Muscle of leg (tissue), 11 donors: ENCODE data around the gene MAGOHB. TPM values are rescaled to one million over a fixed set of nuclear protein-coding genes. Genes with fewer than 3 reads are reported as not detected.
"Not testable (repeated sequence)": the region's sequence is repeated elsewhere in the genome, so short reads cannot be mapped to it uniquely, and the experiment has no call there.

Experiments used
- DNase-seq: peaks from one replicate; pipeline ENCODE4 v3.0.0; 2013
- H3K27ac ChIP-seq: one replicate; pipeline ENCODE4 v1.5.1; 2013; ENCODE audit warnings: mild to moderate bottlenecking, low read length, control low read depth
- H3K27me3 ChIP-seq: one replicate; pipeline ENCODE4 v1.6.1; 2013; ENCODE audit warnings: low read length; ENCODE audit not compliant: control insufficient read depth, insufficient read depth
- H3K36me3 ChIP-seq: one replicate; pipeline ENCODE4 v1.6.1; 2013; ENCODE audit warnings: low read length; ENCODE audit not compliant: control insufficient read depth, insufficient read depth
- H3K4me1 ChIP-seq: one replicate; pipeline ENCODE4 v1.6.1; 2013; ENCODE audit warnings: low read length; ENCODE audit not compliant: control insufficient read depth, insufficient read depth
- H3K4me3 ChIP-seq: one replicate; pipeline ENCODE4 v1.5.1; 2013; ENCODE audit warnings: low read length, control low read depth
- H3K9me3 ChIP-seq: replicated peaks from 2 replicates; pipeline ENCODE4 v1.6.1; 2013; ENCODE audit warnings: low read depth, low read length; ENCODE audit not compliant: control insufficient read depth
- WGBS: methylation state at CpG from one replicate; pipeline ENCODE4 v1.1.5; 2013; ENCODE audit warnings: missing lambda C conversion rate; ENCODE audit not compliant: insufficient coverage; 5-methylcytosine and 5-hydroxymethylcytosine counted together
- polyA plus RNA-seq, 8 donors: library from polyadenylated mRNA; unstranded; fragments of 120-200 nt; gene quantifications; one replicate each; pipeline versions ENCODE4 v1.2.1 to v1.2.3, GENCODE V29; 2013; ENCODE audit warnings: inconsistent platforms in 1 of 8, low replicate concordance in 1 of 8; ENCODE audit not compliant: insufficient read length in 8 of 8, insufficient read depth in 1 of 8
- total RNA-seq: library from RNA; stranded (reverse); fragments of 120-200 nt; gene quantifications from one replicate; pipeline ENCODE4 v1.2.4, GENCODE V29; 2013

MAGOHB gene
- total and polyA plus RNA-seq, 9 donors, result 23.7 to 37.9 (median 26.9) TPM

GRCh38 chr12:10617863-10618262 is 4.5 kb upstream of the MAGOHB start:
- WGBS, result 53% methylated on average over 3 of the region's 6 CpGs

GRCh38 chr12:10615532-10615931 is 2.1 kb upstream of the MAGOHB start:
- Histone ChIP-seq H3K27ac (no peak overlapping the region), H3K36me3 (peaks cover 4% of the 10 kb centered on the region), H3K9me3 (no peaks in the 10 kb centered on the region), H3K27me3 (peaks cover 3% of the 10 kb centered on the region), H3K4me3 (no peak overlapping the region), H3K4me1 (peaks cover 7% of the 10 kb centered on the region)
- no CpG with 5 or more reads among the region's 4 CpGs for WGBS
- DNase-seq, result no peak

More at GRCh38 chr12:10617863-10618262, 4.5 kb upstream of the MAGOHB start:
- peaks cover 3% of the 10 kb centered on the region for H3K27me3 ChIP-seq
- H3K9me3 ChIP-seq, result no peaks in the 10 kb centered on the region
- H3K4me3 ChIP-seq, result no peak overlapping the region
- no peaks in the 10 kb centered on the region for H3K36me3 ChIP-seq
- no peak for DNase-seq
- no peak overlapping the region for H3K27ac ChIP-seq
- H3K4me1 ChIP-seq, result no peaks in the 10 kb centered on the region

GRCh38 chr12:10614056-10614370 is 604 bp upstream of the MAGOHB start:
- Histone ChIP-seq H3K27me3 (no peaks in the 10 kb centered on the region), H3K4me3 (peak overlapping the region; percentile 93), H3K9me3 (no peaks in the 10 kb centered on the region), H3K36me3 (peaks cover 4% of the 10 kb centered on the region), H3K27ac (peak overlapping the region; percentile 92), H3K4me1 (peaks cover 7% of the 10 kb centered on the region)
- WGBS, result no CpG with 5 or more reads among the region's 4 CpGs
- DNase-seq, result no peak

- no peaks in the 10 kb centered on the region for H3K27me3 ChIP-seq
- peaks cover 7% of the 10 kb centered on the region for H3K4me1 ChIP-seq
- H3K4me3 ChIP-seq, result peak overlapping the region; percentile 93
- DNase-seq, result no peak
- H3K36me3 ChIP-seq, result peaks cover 4% of the 10 kb centered on the region
- H3K27ac ChIP-seq, result peak overlapping the region; percentile 95
- H3K9me3 ChIP-seq, result no peaks in the 10 kb centered on the region
- 0% methylated on average over 1 of the region's 6 CpGs for WGBS
Measured at GRCh38 chr12:10612984-10613348, 443 bp downstream of the MAGOHB start.

GRCh38 chr12:10612110-10612509 is 1.3 kb downstream of the MAGOHB start:
- Histone ChIP-seq H3K9me3 (no peaks in the 10 kb centered on the region), H3K36me3 (peaks cover 7% of the 10 kb centered on the region), H3K4me3 (peak overlapping the region; percentile 93), H3K27ac (no peak overlapping the region), H3K4me1 (peaks cover 7% of the 10 kb centered on the region), H3K27me3 (no peaks in the 10 kb centered on the region)
- WGBS, result no CpG with 5 or more reads among the region's 6 CpGs
- DNase-seq, result no peak

GRCh38 chr12:10611258-10611657 is 2.2 kb downstream of the MAGOHB start:
- not testable (repeated sequence) for H3K27me3 ChIP-seq, H3K36me3 ChIP-seq, DNase-seq, H3K4me1 ChIP-seq, H3K27ac ChIP-seq, H3K4me3 ChIP-seq, H3K9me3 ChIP-seq
- WGBS, result 94% methylated on average over 3 of the region's 4 CpGs

- no peak overlapping the region for H3K27ac ChIP-seq
- WGBS, result no CpG with 5 or more reads among the region's 3 CpGs
- DNase-seq, result no peak
- peaks cover 7% of the 10 kb centered on the region for H3K36me3 ChIP-seq
- peaks cover 7% of the 10 kb centered on the region for H3K4me1 ChIP-seq
- no peaks in the 10 kb centered on the region for H3K9me3 ChIP-seq
- no peaks in the 10 kb centered on the region for H3K27me3 ChIP-seq
- H3K4me3 ChIP-seq, result no peak overlapping the region
Measured at GRCh38 chr12:10610188-10610587, 3.2 kb downstream of the MAGOHB start.

- H3K27me3 ChIP-seq, result no peaks in the 10 kb centered on the region
- H3K4me3 ChIP-seq, result no peak overlapping the region
- no CpG with 5 or more reads among the region's 3 CpGs for WGBS
- no peak for DNase-seq
- H3K27ac ChIP-seq, result no peak overlapping the region
- H3K9me3 ChIP-seq, result no peaks in the 10 kb centered on the region
- peaks cover 7% of the 10 kb centered on the region for H3K4me1 ChIP-seq
- peaks cover 9% of the 10 kb centered on the region for H3K36me3 ChIP-seq
Measured at GRCh38 chr12:10607885-10608458, 5.4 kb downstream of the MAGOHB start.

- peaks cover 5% of the 10 kb centered on the region for H3K36me3 ChIP-seq
- no peak overlapping the region for H3K27ac ChIP-seq
- no peak for DNase-seq
- H3K27me3 ChIP-seq, result no peaks in the 10 kb centered on the region
- H3K9me3 ChIP-seq, result no peaks in the 10 kb centered on the region
- no CpG with 5 or more reads among the region's 2 CpGs for WGBS
- H3K4me3 ChIP-seq, result no peak overlapping the region
- no peaks in the 10 kb centered on the region for H3K4me1 ChIP-seq
Measured at GRCh38 chr12:10601860-10602259, 11.5 kb downstream of the MAGOHB start.

- H3K4me1 ChIP-seq, result no peaks in the 10 kb centered on the region
- no peak overlapping the region for H3K4me3 ChIP-seq
- H3K9me3 ChIP-seq, result no peaks in the 10 kb centered on the region
- H3K27me3 ChIP-seq, result no peaks in the 10 kb centered on the region
- peaks cover 5% of the 10 kb centered on the region for H3K36me3 ChIP-seq
- no peak for DNase-seq
- no peak overlapping the region for H3K27ac ChIP-seq
- no CpG with 5 or more reads among the region's 6 CpGs for WGBS
Measured at GRCh38 chr12:10600988-10601387, 12.4 kb downstream of the MAGOHB start.

- Histone ChIP-seq H3K27me3 (no peaks in the 10 kb centered on the region), H3K36me3 (peaks cover 5% of the 10 kb centered on the region), H3K27ac (no peak overlapping the region), H3K9me3 (no peaks in the 10 kb centered on the region), H3K4me3 (no peak overlapping the region), H3K4me1 (no peaks in the 10 kb centered on the region)
- WGBS, result no CpG with 5 or more reads among the region's 2 CpGs
- no peak for DNase-seq
Measured at GRCh38 chr12:10595881-10596280, 17.5 kb downstream of the MAGOHB start.
